Measurements from ENCODE around the gene NEBL.

Gene NEBL

DNA sequence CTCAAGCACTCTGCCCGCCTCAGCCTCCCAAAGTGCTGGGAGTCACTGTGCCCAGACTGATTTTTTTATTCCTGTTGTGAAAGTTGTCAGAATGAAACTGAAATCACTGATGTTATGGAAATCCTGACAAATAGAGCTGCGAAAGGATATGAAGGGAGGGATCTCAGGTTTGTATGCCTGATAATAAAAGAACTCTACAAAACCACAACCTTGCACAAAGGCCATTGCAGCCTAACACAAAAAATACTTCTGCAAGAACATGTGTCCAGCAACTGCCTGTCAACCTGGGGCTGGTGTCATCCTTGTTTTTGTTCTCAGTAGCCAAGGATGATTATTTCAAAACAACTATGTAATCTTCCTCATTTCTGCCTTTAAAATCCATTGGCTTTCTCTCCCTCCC, 126.1 kb downstream of the NEBL start:
- DNase-seq, result no peak

DNA sequence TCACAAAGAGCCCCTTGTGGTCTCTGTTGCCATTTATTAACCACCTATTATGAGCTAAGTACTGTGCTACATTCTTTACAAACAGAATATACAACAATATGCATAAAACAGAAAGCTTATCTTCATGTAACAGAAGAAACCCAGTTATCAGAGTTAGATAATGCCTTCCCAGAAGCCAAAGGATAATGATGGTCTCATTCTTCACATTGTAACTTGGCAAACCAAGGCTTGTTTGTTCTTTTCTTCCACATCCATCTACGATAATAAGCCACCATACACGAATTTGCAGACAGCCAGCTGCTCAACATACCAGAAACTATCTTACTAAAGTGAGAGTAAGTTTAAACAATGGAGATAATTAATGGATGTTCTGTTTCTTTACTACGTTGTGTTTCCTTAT, 127.6 kb downstream of the NEBL start:
- DNase-seq, result no peak

DNA sequence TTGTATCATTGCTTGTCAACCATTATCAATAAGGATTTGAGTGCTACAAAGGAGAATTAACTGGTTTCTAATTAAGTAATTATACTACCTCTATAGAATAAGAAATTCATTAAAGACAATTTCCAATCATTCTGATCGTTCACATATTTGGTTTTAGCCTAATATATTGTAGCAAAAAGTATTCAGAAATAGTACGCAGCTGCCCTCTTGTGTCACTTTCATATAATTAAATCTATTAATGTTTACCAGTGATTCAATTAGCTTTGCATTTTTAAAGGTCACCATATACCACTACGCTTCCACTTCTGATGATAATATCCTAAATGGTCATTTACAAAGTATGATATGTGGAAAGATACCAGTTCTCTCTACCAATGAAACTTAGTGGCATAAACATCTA, 128.3 kb downstream of the NEBL start:
- DNase-seq, result no peak

DNA sequence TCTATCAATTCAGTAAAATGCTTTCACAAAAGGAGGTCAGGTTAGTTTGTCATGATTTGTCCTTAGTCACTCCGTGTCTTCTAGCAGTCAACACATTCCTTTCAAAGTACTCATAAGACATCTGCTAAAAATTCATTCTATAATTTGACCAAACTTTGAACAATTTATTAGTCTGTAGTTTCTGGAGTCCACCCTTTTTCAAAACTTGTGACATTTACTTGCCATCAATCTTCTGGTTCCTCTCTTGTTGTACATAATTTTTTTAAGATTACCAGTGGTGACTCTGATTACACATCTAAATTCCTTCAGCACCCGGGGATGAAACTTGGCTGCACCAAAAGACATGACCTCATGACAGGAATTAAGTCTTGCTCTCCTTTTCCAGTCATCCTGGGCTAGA, 130.1 kb downstream of the NEBL start:
- DNase-seq, result no peak

DNA sequence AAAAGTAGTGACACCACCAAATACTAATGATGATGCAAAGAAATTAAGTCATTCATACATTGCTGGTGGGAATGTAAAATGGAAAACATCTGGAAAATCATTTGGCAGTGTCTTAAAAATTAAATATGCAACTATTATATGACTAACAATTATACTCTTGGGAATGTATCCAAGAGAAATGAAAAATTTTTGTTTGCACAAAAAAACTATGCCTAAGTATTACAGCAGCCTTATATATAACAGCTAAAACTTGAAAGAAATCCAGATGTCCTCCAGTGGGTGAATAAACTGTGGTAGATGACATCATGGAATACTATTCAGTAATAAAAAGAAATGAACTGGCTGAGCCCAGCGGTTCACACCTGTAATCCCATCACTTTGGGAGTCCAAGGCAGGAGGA, 132.0 kb downstream of the NEBL start:
- no peak for DNase-seq

DNA sequence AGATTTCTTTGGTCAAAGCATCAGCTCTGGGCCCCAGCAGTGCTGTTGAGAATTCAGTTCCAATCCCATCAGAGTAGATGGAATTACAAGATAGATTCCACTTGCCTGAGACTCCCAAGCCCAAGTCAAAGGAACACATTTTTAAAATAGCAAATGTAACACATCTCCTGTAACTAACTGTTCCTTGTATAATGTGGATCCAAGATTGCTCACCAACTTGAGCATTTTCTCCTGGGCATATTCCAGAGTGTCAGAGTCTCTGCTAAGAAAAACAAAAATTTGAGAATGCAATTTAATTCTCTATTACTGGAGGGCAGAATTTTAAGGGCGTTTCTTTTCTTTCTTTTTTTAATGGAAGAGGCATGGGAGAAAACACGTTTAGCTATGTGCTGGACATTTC, 136.7 kb downstream of the NEBL start:
- no peak for DNase-seq

DNA sequence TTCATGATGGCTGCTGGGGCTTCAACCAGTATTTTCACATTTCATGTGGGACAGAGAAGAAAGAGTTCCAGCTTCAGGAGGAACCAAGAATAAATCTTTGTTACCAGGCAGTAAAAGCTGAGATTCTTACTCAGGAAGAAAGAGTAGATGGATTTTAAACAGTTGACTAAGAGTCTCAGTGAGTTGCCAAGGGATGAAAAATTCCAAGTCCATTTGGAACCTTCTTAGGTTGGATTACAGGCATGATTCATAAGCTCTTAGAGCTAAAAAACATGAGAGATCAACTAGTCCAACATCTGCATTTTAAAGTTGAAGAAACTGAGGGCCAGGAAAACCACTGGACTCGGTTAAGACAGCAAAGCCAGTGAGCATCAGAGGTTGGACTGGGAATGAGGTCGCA, 148.6 kb downstream of the NEBL start:
- DNase-seq, result no peak

DNA sequence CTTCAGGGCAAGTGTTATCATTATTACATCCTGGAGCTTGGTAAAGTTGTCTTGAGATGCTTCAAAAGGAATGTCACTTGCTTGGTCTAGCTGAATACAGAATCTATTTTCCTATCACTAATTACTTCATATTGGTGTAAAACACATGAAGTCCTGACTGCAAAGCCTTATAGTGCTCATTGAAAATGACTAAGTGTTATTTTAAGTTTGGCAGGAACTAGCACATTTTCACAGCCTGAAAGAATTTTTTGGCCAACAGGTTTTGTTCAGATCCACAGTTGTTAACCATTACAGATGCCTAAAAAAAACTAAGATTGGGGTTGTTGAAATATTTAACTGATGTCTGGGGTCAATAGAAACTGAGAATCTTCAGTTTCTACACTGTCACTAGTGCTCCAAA, 149.3 kb downstream of the NEBL start:
- DNase-seq, result no peak

DNA sequence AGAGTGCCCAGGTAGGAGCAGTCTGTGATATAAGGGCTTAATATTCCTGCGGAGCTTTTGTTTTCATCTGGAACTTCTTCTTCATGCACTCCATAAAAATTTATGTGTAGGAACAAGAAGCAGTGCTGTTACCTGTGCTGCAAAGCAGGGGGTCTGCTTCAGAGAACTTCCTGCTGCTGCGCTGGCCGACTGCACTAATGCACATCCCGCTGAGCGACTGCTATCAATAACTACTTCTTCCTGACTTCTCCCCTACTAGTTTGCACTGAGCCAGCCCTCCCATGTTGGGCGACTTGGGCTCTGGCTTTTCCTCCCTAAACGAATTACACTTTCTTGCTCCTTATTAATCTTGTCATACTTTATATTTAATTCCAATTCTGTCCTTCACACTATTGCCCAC, 150.3 kb downstream of the NEBL start:
- no peak for DNase-seq

DNA sequence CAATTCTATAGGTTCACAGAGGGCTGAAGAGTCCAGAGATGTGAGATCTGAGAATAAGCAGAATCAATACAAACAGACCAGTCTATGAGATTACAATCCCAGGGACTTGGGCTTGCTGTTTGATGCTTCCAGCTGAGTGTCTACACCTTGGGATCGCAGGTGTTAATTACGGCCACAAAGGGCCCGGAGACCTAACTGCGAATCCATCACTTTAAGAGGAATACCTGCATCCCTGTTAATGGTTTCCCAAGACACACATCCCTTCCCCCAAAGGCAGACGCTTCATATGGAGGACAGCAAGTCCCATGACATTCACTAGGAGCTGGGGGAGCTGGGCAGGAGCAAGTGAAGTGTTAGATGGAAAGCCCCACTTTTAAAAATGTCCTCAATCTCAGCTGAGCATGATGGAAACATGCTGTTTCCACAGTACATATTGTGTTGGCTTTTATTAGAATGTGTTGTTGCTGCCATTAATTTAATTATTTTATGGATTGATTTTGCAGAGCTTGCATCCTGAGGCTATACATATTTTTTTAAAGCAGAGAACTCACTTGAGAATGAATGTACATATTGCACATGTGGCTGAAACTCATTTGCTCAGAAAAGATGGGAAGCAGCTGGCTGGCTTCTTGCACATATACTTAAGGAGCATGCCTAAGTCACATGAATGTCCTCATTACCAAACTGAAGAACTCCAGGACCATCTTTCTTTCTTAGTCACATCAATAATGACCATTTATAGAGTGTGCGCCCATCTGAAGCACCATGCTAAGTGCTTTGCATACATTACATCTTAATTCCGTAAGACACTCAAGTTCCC, 151.3 kb downstream of the NEBL start:
- no peak for DNase-seq

DNA sequence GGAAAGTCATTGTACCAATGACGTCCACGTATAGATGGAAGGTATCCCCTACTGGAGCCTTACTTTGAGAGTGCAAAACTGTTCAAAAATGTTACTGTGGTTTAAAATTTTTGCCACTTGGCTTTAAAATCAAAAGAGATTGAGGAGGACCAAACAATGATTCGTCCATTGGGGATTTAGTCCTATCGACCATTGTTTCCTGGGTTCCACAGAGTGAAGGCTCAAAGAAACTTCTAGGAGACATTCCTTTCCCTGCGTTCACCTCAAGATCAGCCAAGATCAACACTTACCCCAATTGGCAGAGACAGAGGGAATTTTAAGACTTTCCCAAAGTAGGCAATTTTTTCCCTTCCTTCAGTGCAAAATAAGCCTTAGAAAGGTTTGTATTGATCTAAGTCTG, 152.3 kb downstream of the NEBL start:
- DNase-seq, result no peak

DNA sequence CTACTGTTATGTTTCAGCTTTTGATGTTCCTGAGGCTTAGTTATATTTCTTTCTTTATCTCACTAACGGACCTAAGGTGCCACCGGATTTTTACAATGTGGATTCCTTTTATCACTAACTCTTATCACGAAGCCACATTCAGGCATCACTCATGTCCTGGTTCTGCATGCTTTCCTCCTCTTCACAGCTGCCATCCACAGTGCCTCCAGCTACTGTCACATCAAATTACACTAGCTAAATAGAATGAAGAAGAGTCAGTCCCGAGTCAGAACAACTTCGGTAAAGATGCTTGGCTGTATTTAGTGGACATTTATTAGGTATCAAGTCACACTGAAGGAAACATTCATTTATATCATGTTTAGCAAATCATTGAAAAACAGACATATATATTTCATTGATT, 153.2 kb downstream of the NEBL start:
- DNase-seq, result no peak

DNA sequence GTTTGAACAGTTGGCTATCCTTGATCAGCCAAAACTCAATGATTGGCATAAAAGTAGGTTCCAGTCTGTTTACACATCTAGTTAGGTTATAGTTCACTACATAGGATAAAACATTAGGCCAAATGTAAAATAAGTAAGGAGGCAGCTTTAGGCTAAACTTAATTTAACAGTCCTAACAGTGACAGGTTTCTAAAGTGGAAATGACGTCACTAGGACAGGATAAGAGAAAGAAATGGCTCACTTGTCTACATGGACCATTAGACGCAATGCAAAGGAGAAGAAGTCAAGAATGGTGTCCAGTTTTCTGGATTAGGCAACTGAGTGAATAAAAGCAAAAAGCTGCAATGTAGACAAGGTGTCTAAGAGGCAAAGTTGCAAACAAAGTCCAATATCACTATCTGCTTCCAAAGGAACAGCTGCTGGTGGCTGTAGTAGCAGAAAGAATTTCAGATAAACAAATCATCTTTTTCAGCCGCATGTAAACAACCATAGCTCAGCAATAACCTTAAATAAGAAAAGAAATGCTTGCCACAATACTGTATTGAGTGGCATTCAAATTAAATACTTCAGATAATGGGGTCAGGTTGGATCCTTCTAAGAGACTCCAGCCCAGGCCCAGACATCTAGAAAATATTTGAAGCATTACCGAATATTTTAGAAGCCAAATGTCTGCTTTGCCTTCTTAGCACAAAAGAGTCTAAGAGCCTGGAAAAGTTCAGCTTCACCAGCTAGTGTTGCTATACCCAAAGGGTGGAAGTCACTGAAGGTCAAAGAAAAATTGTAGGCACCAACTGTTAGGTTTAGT, 154.2 kb downstream of the NEBL start:
- DNase-seq, result no peak

DNA sequence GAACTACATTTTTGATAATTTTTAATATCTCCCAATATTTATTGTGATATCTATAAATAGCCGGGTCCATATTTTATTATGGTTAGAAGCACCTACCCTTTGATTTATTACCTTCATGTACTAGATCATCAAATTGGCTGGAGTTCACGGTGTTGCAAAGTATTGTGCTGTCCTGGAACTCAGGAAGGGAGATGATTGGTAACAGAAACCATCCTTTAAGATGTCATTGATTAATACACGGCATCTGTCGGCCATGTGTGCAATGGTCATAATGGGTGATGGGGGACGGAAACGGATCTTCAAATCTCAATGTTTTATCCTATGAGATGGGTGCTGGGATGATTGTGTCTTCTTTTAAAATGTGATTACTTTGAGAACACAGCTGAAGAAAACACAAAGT, 157.0 kb downstream of the NEBL start:
- DNase-seq, result no peak

DNA sequence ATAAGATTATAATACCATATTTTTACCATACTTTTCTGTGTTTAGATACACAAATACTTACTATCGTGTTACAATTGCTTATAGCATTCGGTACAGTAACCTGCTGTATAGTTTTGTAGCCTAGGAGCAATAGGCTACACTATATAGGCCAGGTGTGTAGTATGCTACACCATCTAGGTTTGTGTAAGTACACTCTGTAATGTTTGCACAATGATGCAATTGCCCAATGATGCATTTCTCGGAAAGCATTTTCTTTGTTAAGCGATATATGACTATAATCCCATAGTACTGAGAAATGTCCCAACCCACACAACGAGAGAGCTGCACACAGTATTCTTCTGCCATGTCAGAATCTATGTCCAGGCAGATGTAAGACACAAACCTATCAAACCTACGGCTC, 160.0 kb downstream of the NEBL start:
- no peak for DNase-seq
